Lower leg skin (tissue), 3 donors: ENCODE measurements around the gene HUNK.

Experiments used
- CTCF ChIP-seq, 3 donors: fragments of 450-650 bp; IDR thresholded peaks; one replicate each; pipeline ENCODE4 v1.5.1; 2016; ENCODE audit warnings: antibody characterized with exemption in 3 of 3, mild to moderate bottlenecking in 3 of 3, moderate library complexity in 2 of 3
- POLR2A ChIP-seq, 2 donors: fragments of 450-650 bp; IDR thresholded peaks; one replicate each; pipeline ENCODE4 v1.6.1; 2016 to 2017; ENCODE audit warnings: antibody characterized with exemption in 2 of 2, mild to moderate bottlenecking in 1 of 2, moderate library complexity in 1 of 2

- TF ChIP-seq CTCF (IDR thresholded peaks at IDR 0.05) (no peak), POLR2A (IDR thresholded peaks at IDR 0.05) (no peak)
Observed at GRCh38 chr21:31924548-31924947, 51.7 kb downstream of the HUNK start.
